Upper lobe of left lung (tissue), 6 donors: ENCODE measurements around the gene PHEX. TPM values are rescaled to one million over a fixed set of nuclear protein-coding genes. Genes with fewer than 3 reads are reported as not detected.
A peak's percentile ranks its signal among the peaks of the same experiment; 100 is the strongest.

Source experiments
- ATAC-seq, 2 donors: fragments of 200-7000 bp; cut with Tn5 transposase; one replicate each; pipeline ENCODE4 v1.9.1; 2022; ENCODE audit warnings: mild to moderate bottlenecking in 2 of 2, moderate library complexity in 2 of 2; ENCODE audit not compliant: low FRiP score in 2 of 2
- DNase-seq, 2 donors: peaks; one replicate each; pipeline ENCODE4 v3.0.0-alpha.2; 2019 to 2020
- H3K27ac ChIP-seq, 4 donors: fragments of 200-600 bp; sonication (generic); one replicate each; pipeline ENCODE4 v1.5.1; 2016 to 2019
- H3K27me3 ChIP-seq, 4 donors: fragments of 200-600 bp; sonication (generic); one replicate each; pipeline ENCODE4 v1.5.1; 2017 to 2019
- H3K36me3 ChIP-seq, 4 donors: fragments of 200-600 bp; sonication (generic); one replicate each; pipeline ENCODE4 v1.5.1; 2016 to 2019
- H3K4me1 ChIP-seq, 4 donors: fragments of 200-600 bp; sonication (generic); one replicate each; pipeline ENCODE4 v1.5.1; 2018 to 2019
- H3K4me3 ChIP-seq, 4 donors: fragments of 200-600 bp; sonication (generic); one replicate each; pipeline ENCODE4 v1.5.1; 2017 to 2019; ENCODE audit warnings: mild to moderate bottlenecking in 2 of 4, moderate library complexity in 1 of 4
- H3K9me3 ChIP-seq, 4 donors: fragments of 200-600 bp; sonication (generic); one replicate each; pipeline ENCODE4 v1.5.1; 2018 to 2019
- EP300 ChIP-seq, 4 donors: sonication (generic); formaldehyde crosslinking; IDR thresholded peaks; one replicate each; pipeline ENCODE4 v1.5.1; 2017; ENCODE audit warnings: antibody characterized with exemption in 4 of 4, control low read depth in 2 of 4
- POLR2A ChIP-seq, 4 donors: fragments of 450-650 bp; IDR thresholded peaks; one replicate each; pipeline ENCODE4 v1.5.1; 2016 to 2017; ENCODE audit warnings: antibody characterized with exemption in 4 of 4, mild to moderate bottlenecking in 2 of 4
- POLR2AphosphoS5 ChIP-seq, 2 donors: sonication (generic); formaldehyde crosslinking; IDR thresholded peaks; one replicate each; pipeline ENCODE4 v1.5.1; 2017; ENCODE audit warnings: antibody characterized with exemption in 2 of 2
- WGBS, 2 donors: methylation state at CpG; one replicate each; pipeline ENCODE4 v1.1.5; 2017 to 2018; 5-methylcytosine and 5-hydroxymethylcytosine counted together
- total RNA-seq, 6 donors: library from RNA; depleted of rRNA in 4 of 6; stranded (reverse); fragments of >200 nt in 4 of 6; gene quantifications; one replicate each; pipeline versions ENCODE4 v1.1.0 to v1.2.1, GENCODE V29; 2016 to 2021
- TF ChIP-seq, protein P1 (sequence below), 6 experiments: fragments of 450-650 bp in 4 of 6; fragments of 200-600 bp in 2 of 6; sonication (generic) in 2 of 6; IDR thresholded peaks; one replicate each; pipeline ENCODE4 v1.5.1; 2016 to 2019; ENCODE audit warnings: antibody characterized with exemption in 6 of 6
- donor health status: DM: no; HTN: no; CAD: no; lungs with moderate emphysema.
- donor health status: DM: no; HTN: yes; CAD: no; lungs with severe emphysema.

The PHEX gene
- total RNA-seq, 6 donors from 2014 or later, result 0.80 to 4.9 (median 1.4) TPM

DNA sequence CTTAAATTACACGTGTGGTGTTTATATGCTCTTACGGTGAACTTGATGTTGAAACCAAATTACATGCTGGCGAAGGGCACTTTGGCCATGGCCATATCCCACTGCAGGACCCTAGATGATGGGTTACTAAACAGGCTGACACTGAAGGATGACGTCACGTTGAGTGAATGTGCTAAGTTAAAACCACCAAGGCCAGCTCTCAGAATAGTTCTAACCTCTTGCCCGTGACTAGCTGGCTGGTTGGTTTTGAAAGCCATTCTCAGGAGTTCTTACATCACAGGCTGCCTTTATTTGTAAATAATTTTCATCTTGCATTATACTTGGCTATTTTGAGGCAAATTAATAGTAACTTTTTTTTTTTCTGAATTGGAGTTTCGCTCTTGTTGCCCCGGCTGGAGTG is 41.3 kb upstream of the PHEX start:
- TF ChIP-seq EP300 (IDR thresholded peaks at IDR 0.05) (no peak), POLR2A (IDR thresholded peaks at IDR 0.05) (no peak), POLR2AphosphoS5 (IDR thresholded peaks at IDR 0.05) (no peak)
- TF ChIP-seq, protein P1, sequence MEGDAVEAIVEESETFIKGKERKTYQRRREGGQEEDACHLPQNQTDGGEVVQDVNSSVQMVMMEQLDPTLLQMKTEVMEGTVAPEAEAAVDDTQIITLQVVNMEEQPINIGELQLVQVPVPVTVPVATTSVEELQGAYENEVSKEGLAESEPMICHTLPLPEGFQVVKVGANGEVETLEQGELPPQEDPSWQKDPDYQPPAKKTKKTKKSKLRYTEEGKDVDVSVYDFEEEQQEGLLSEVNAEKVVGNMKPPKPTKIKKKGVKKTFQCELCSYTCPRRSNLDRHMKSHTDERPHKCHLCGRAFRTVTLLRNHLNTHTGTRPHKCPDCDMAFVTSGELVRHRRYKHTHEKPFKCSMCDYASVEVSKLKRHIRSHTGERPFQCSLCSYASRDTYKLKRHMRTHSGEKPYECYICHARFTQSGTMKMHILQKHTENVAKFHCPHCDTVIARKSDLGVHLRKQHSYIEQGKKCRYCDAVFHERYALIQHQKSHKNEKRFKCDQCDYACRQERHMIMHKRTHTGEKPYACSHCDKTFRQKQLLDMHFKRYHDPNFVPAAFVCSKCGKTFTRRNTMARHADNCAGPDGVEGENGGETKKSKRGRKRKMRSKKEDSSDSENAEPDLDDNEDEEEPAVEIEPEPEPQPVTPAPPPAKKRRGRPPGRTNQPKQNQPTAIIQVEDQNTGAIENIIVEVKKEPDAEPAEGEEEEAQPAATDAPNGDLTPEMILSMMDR (IDR thresholded peaks at IDR 0.05), result no peak
- DNase-seq (no peak), ATAC-seq (no peak)
- no peak overlapping the region for H3K27ac ChIP-seq
- no peaks in the 10 kb centered on the region for H3K27me3 ChIP-seq
- H3K4me1 ChIP-seq, result no peaks in the 10 kb centered on the region
- H3K4me3 ChIP-seq, result no peak overlapping the region
- H3K36me3 ChIP-seq, result peaks cover 0 to 25% (median 0%) of the 10 kb centered on the region in 4 donors
- no peaks in the 10 kb centered on the region for H3K9me3 ChIP-seq
- WGBS, 2 donors, result 82 to 85% methylated on average over 8 of the region's 8 CpGs

DNA sequence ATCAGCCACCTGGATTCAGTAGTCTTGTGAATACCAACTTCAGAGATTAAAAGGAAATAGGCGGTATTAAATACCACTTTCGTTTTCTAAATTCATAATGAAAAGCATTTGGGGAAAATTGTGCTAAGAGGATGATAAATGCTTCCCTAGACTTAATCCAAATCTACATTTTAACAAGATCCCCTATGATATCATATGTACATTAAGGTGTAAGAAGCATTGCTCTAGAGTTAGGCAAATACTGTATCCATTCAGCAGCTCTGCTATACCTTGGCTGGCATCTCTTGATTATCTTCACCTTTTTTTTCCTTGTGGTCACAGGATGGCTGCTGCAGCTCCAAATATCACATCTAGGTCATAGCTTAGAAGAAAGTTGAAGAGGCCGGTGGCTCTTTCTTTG is 40.6 kb upstream of the PHEX start:
- Histone ChIP-seq H3K4me1 (no peaks in the 10 kb centered on the region), H3K27ac (no peak overlapping the region), H3K4me3 (no peak overlapping the region), H3K9me3 (no peaks in the 10 kb centered on the region), H3K27me3 (no peaks in the 10 kb centered on the region), H3K36me3 (peaks cover 0 to 25% (median 0%) of the 10 kb centered on the region in 4 donors)
- 91 to 94% methylated on average over 3 of the region's 3 CpGs for WGBS, 2 donors
- ATAC-seq (no peak), DNase-seq (no peak)
- no peak for TF ChIP-seq POLR2AphosphoS5 (IDR thresholded peaks at IDR 0.05)

DNA sequence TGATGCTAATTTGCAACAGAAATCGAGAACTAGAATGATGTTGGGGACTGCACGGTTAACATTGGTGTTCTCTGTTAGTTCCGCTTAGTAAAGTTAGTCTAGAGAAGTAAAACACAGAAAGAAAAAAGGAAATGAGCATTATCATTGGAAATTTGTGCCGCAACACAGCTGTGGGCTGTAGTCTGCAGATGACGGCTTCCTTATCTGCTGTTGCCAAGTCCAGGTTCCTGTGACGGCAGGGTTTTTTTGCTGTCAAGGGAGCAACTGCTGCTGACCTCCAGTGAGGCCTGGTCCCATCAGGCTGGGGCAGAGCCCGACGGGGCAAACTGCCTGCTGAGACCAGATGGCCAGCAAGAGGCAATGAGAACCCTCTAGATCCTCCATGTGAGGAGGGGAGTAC is 38.9 kb upstream of the PHEX start:
- peak; percentile 35 to 87 for ATAC-seq
- Histone ChIP-seq H3K27ac (peak overlapping the region; percentile 42 to 74 (median 62)), H3K9me3 (no peaks in the 10 kb centered on the region), H3K27me3 (no peaks in the 10 kb centered on the region), H3K4me3 (no peak overlapping the region), H3K4me1 (no peaks in the 10 kb centered on the region), H3K36me3 (peaks cover 0 to 15% (median 0%) of the 10 kb centered on the region in 4 donors)
- TF ChIP-seq EP300 (IDR thresholded peaks at IDR 0.05), result no peak
- peak in 1 of 4 donors; percentile 22 for TF ChIP-seq POLR2A (IDR thresholded peaks at IDR 0.05)
- peak in 1 of 2 donors; percentile 35 for TF ChIP-seq POLR2AphosphoS5 (IDR thresholded peaks at IDR 0.05)
- WGBS, 2 donors, result 56 to 59% methylated on average over 6 to 8 of the region's 8 CpGs
- DNase-seq, result peak; percentile 33 to 54

DNA sequence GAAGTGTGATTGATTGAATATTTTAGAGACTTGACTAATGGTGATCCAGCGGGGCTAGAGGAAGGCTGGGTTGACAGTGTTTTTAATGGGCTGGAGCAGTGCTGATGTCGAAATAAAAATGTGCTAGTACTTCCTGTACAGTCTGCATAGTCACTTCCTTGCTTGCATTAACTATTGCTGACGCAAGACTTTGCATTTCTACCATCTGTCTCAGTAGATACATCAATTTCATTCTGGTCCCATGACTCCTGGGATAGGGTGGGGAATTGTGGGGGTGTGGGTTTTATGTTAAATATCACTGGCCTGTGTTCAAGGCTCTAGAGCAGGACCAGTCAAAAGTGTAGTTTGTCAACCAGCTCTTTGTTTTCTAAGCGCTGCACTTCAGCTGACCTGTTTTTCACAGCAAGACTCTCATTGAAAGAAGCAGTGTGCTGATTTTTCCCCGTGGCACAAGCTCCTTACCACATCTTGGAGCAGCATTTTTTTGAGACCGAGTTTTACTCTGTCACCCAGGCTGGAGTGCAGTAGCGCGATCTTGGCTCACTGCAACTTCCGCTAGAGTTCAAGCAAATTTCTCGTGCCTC is 35.2 kb upstream of the PHEX start:
- no peak for TF ChIP-seq POLR2A (IDR thresholded peaks at IDR 0.05)
- TF ChIP-seq EP300 (IDR thresholded peaks at IDR 0.05), result peak in 2 of 4 donors; percentile 37 to 56
- TF ChIP-seq, protein P1 (IDR thresholded peaks at IDR 0.05), result no peak
- peak in 1 of 2 donors; percentile 47 for TF ChIP-seq POLR2AphosphoS5 (IDR thresholded peaks at IDR 0.05)
- DNase-seq (no peak), ATAC-seq (peak; percentile 62 to 82)
- H3K27me3 ChIP-seq, result no peaks in the 10 kb centered on the region
- peak overlapping the region; percentile 12 to 66 (median 42) for H3K27ac ChIP-seq
- no peaks in the 10 kb centered on the region for H3K4me1 ChIP-seq
- 65 to 71% methylated on average over 10 of the region's 10 CpGs for WGBS, 2 donors
- peaks cover 0 to 8% (median 0%) of the 10 kb centered on the region in 4 donors for H3K36me3 ChIP-seq
- H3K4me3 ChIP-seq, result no peak overlapping the region
- H3K9me3 ChIP-seq, result no peaks in the 10 kb centered on the region

DNA sequence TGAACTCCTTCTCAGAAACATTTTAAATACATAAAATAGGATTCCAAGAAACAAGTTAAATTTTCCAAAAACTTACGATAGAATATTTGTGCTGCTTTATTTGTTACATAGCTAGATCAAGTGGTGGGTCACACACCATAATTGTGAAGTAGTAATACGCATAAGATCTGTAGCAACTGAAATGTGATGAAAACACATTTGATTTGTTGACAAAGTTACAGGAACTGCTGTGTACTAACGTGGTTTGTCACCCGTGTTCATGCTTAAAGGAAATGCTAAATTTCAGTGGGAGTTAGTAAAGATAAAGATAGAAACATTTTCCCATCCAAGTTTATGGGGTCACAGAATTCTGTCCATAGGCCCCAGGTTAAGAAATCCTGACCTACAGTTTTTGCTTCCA is 34.1 kb upstream of the PHEX start:
- DNase-seq (no peak), ATAC-seq (no peak)
- no peak overlapping the region for H3K4me3 ChIP-seq
- H3K9me3 ChIP-seq, result no peaks in the 10 kb centered on the region
- peaks cover 0 to 4% (median 0%) of the 10 kb centered on the region in 4 donors for H3K36me3 ChIP-seq
- no peak overlapping the region for H3K27ac ChIP-seq
- WGBS, 2 donors, result 66 to 81% methylated on average over 4 of the region's 4 CpGs
- H3K4me1 ChIP-seq, result no peaks in the 10 kb centered on the region
- no peaks in the 10 kb centered on the region for H3K27me3 ChIP-seq
- TF ChIP-seq POLR2AphosphoS5 (IDR thresholded peaks at IDR 0.05) (no peak), POLR2A (IDR thresholded peaks at IDR 0.05) (no peak), EP300 (IDR thresholded peaks at IDR 0.05) (no peak)
- TF ChIP-seq, protein P1 (IDR thresholded peaks at IDR 0.05), result no peak

DNA sequence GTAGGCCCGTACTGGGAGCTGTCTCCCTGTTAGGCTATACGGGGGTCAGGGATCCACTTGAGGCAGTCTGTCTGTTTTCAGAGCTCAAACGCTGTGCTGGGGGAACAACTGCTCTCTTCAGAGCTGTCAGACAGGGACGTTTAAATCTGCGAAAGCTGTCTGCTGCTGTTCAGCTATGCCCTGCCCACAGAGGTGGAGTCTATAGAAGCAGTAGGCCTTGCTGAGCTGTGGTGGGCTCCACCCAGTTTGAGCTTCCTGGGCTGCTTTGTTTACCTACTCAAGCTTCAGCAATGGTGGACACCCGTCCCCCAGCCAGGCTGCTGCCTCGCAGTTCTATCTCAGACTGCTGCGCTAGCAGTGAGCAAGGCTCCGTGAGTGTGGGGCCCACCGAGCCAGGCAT is 27.3 kb upstream of the PHEX start:
- Histone ChIP-seq H3K4me1 (no peaks in the 10 kb centered on the region), H3K27ac (no peak overlapping the region), H3K27me3 (no peaks in the 10 kb centered on the region), H3K36me3 (no peaks in the 10 kb centered on the region), H3K4me3 (no peak overlapping the region), H3K9me3 (peaks cover 0 to 5% (median 0%) of the 10 kb centered on the region in 4 donors)
- TF ChIP-seq POLR2A (IDR thresholded peaks at IDR 0.05) (no peak), EP300 (IDR thresholded peaks at IDR 0.05) (no peak), POLR2AphosphoS5 (IDR thresholded peaks at IDR 0.05) (no peak)
- TF ChIP-seq, protein P1 (IDR thresholded peaks at IDR 0.05), result no peak
- no peak for ATAC-seq
- WGBS, 2 donors, result 90% methylated on average over 10 of the region's 10 CpGs; no CpG with 5 or more reads in 1 of the 2 donors
- no peak for DNase-seq
